HG03159 (cell line): ENCODE measurements around the gene ENPP3.

Source experiments
- ATAC-seq: cut with Tn5 transposase; IDR thresholded peaks from one replicate; pipeline ENCODE4 v1.9.1; 2021; ENCODE audit warnings: mild to moderate bottlenecking, moderate library complexity; ENCODE audit not compliant: unreplicated experiment

ENPP3 gene

GRCh38 chr6:131642565-131642964 is 5.5 kb downstream of the ENPP3 start:
- ATAC-seq, result no peak

- ATAC-seq, result no peak
These were observed 6.0 kb downstream of the ENPP3 start for GRCh38 chr6:131642987-131643611.

GRCh38 chr6:131643855-131644460 is 6.9 kb downstream of the ENPP3 start:
- no peak for ATAC-seq

- ATAC-seq, result no peak
These were observed 7.8 kb downstream of the ENPP3 start for GRCh38 chr6:131644921-131645320.

- ATAC-seq, result no peak
These were observed 8.7 kb downstream of the ENPP3 start for GRCh38 chr6:131645846-131646245.

- no peak for ATAC-seq
These were observed 9.2 kb downstream of the ENPP3 start for GRCh38 chr6:131646249-131646670.

- no peak for ATAC-seq
These were observed 14.7 kb downstream of the ENPP3 start for GRCh38 chr6:131651782-131652181.

GRCh38 chr6:131652472-131652871 is 15.4 kb downstream of the ENPP3 start:
- no peak for ATAC-seq

- ATAC-seq, result no peak
These were observed 17.2 kb downstream of the ENPP3 start for GRCh38 chr6:131654326-131654725.

GRCh38 chr6:131655387-131655786 is 18.3 kb downstream of the ENPP3 start:
- no peak for ATAC-seq

GRCh38 chr6:131655951-131656350 is 18.8 kb downstream of the ENPP3 start:
- ATAC-seq, result no peak

GRCh38 chr6:131656667-131657066 is 19.6 kb downstream of the ENPP3 start:
- ATAC-seq, result no peak

- ATAC-seq, result no peak
These were observed 20.1 kb downstream of the ENPP3 start for GRCh38 chr6:131657222-131657621.

GRCh38 chr6:131657630-131658111 is 20.6 kb downstream of the ENPP3 start:
- no peak for ATAC-seq

GRCh38 chr6:131658287-131658686 is 21.2 kb downstream of the ENPP3 start:
- no peak for ATAC-seq

GRCh38 chr6:131660195-131660594 is 23.1 kb downstream of the ENPP3 start:
- no peak for ATAC-seq

GRCh38 chr6:131663578-131664165 is 26.6 kb downstream of the ENPP3 start:
- ATAC-seq, result no peak

- ATAC-seq, result no peak
These were observed 32.8 kb downstream of the ENPP3 start for GRCh38 chr6:131669891-131670290.

GRCh38 chr6:131673184-131673583 is 36.1 kb downstream of the ENPP3 start:
- no peak for ATAC-seq

- no peak for ATAC-seq
These were observed 41.3 kb downstream of the ENPP3 start for GRCh38 chr6:131678442-131678841.

GRCh38 chr6:131680868-131681267 is 43.8 kb downstream of the ENPP3 start:
- no peak for ATAC-seq

- no peak for ATAC-seq
These were observed 44.5 kb downstream of the ENPP3 start for GRCh38 chr6:131681585-131681984.
